GM13977 (cell line): ENCODE results near the gene IFT52.

Experiments
- DNase-seq: peaks from one replicate; pipeline ENCODE4 v3.0.0; 2012; ENCODE audit warnings: low spot score
- in situ Hi-C: fragments of 300-500 bp; cut with MboI; formaldehyde crosslinking; loops from one replicate; pipeline ENCODE4 v1.12.0; 2022; ENCODE audit warnings: low sequenced_read_pairs, low pct_unique_long_range_greater_than_20kb, mixed read lengths, inconsistent platforms; ENCODE audit not compliant: unreplicated experiment
- TF ChIP-seq, protein P1 (sequence below): IDR thresholded peaks from 2 replicates; pipeline ENCODE4 v1.5.1; 2012; ENCODE audit warnings: mild to moderate bottlenecking, control low read depth; ENCODE audit not compliant: insufficient read depth; ENCODE audit errors: extremely low read depth, missing control alignments

Gene IFT52

GRCh38 chr20:43559147-43559987 is 31.4 kb upstream of the IFT52 start:
- no peak for DNase-seq
- TF ChIP-seq, protein P1, sequence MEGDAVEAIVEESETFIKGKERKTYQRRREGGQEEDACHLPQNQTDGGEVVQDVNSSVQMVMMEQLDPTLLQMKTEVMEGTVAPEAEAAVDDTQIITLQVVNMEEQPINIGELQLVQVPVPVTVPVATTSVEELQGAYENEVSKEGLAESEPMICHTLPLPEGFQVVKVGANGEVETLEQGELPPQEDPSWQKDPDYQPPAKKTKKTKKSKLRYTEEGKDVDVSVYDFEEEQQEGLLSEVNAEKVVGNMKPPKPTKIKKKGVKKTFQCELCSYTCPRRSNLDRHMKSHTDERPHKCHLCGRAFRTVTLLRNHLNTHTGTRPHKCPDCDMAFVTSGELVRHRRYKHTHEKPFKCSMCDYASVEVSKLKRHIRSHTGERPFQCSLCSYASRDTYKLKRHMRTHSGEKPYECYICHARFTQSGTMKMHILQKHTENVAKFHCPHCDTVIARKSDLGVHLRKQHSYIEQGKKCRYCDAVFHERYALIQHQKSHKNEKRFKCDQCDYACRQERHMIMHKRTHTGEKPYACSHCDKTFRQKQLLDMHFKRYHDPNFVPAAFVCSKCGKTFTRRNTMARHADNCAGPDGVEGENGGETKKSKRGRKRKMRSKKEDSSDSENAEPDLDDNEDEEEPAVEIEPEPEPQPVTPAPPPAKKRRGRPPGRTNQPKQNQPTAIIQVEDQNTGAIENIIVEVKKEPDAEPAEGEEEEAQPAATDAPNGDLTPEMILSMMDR = no peak
- in situ Hi-C loops = no loop called here

- in situ Hi-C loops = no loop called here
- TF ChIP-seq, protein P1 = no peak
- DNase-seq = no peak
These were observed 29.8 kb upstream of the IFT52 start for GRCh38 chr20:43560974-43561373.

DNA sequence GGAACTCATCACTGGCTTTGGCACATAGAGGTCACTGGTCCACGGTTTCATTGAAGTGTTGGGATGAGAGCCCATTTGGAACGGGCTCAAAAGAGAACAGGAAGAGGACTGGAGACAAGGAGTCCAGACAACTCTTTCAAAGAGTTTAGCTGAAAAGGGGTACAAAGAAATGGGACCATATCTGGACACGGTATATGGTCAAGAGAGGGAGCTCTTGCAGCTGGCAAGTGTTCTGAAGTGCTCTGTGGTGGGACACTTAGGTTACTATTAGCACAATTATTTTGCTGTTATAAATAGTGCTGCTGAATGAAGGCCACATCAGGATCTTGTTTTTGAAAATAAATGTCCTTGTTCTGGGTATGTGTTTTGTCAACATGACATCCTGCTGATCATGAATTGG is 27.3 kb upstream of the IFT52 start:
- TF ChIP-seq, protein P1 = peak; percentile 19
- DNase-seq = peak; percentile 40
- in situ Hi-C loops = no loop called here

- no peak for DNase-seq
- in situ Hi-C loops = no loop called here
- TF ChIP-seq, protein P1 = no peak
These were observed 26.7 kb upstream of the IFT52 start for GRCh38 chr20:43563991-43564390.

DNA sequence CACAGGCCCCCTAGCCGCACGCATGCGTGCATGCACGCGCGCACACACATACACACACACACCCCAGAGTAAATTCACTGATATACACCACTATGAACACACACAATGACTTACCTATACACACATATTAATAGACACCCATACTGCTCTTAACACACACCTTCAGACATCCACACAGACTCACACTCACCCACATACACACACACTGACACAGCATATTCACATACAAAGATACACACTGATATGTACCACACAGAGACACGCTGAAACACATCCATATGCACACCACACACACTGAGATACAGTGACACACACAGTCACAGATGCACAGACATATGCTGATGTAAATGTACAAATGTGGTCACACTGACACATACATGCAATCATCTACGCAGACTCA is 26.3 kb upstream of the IFT52 start:
- in situ Hi-C loops = no loop called here
- TF ChIP-seq, protein P1 = no peak
- DNase-seq = no peak

- no peak for DNase-seq
- TF ChIP-seq, protein P1 = no peak
- in situ Hi-C loops = no loop called here
These were observed 25.6 kb upstream of the IFT52 start for GRCh38 chr20:43564993-43565757.
